Gastroesophageal sphincter (tissue), 4 donors: Measurements from ENCODE around the gene E4F1. TPM values are rescaled to one million over a fixed set of nuclear protein-coding genes. Genes with fewer than 3 reads are reported as not detected.
"Not testable (repeated sequence)": the region's sequence is repeated elsewhere in the genome, so short reads cannot be mapped to it uniquely, and the experiment has no call there.

Experiments used
- ATAC-seq: fragments of 150-250 bp; one replicate; pipeline ENCODE4 v1.9.1; 2016; ENCODE audit warnings: mild to moderate bottlenecking, moderate library complexity
- H3K27ac ChIP-seq, 4 donors: fragments of 200-600 bp; sonication (generic) in 3 of 4; 1 replicate in 3 of 4; 2 replicates in 1 of 4; pipeline ENCODE4 v1.5.1; 2016 to 2019
- H3K27me3 ChIP-seq: fragments of 200-600 bp; sonication (generic); one replicate; pipeline ENCODE4 v1.5.1; 2019
- H3K36me3 ChIP-seq, 2 donors: fragments of 200-600 bp; sonication (generic); one replicate each; pipeline ENCODE4 v1.5.1; 2019; ENCODE audit warnings: control low read depth in 1 of 2
- H3K4me1 ChIP-seq, 3 donors: fragments of 200-600 bp; sonication (generic); 1 replicate in 2 of 3; 2 replicates in 1 of 3; pipeline ENCODE4 v1.5.1; 2016 to 2019; ENCODE audit warnings: control low read depth in 2 of 3
- H3K4me3 ChIP-seq, 2 donors: fragments of 200-600 bp; sonication (generic); one replicate each; pipeline ENCODE4 v1.5.1; 2019; ENCODE audit warnings: mild to moderate bottlenecking in 1 of 2, moderate library complexity in 1 of 2
- H3K9me3 ChIP-seq, 3 donors: fragments of 200-600 bp; sonication (generic); one replicate each; pipeline ENCODE4 v1.5.1; 2017 to 2019; ENCODE audit warnings: control low read depth in 2 of 3
- CTCF ChIP-seq, 4 experiments: fragments of 200-600 bp in 2 of 4; fragments of 450-650 bp in 2 of 4; sonication (generic) in 1 of 4; IDR thresholded peaks; one replicate each; pipeline ENCODE4 v1.5.1; 2017 to 2019; ENCODE audit warnings: antibody characterized with exemption in 4 of 4, mild to moderate bottlenecking in 2 of 4, moderate library complexity in 2 of 4
- EP300 ChIP-seq: sonication (generic); formaldehyde crosslinking; IDR thresholded peaks from one replicate; pipeline ENCODE4 v1.6.1; 2017; ENCODE audit warnings: antibody characterized with exemption, mild to moderate bottlenecking
- POLR2A ChIP-seq, 2 donors: fragments of 450-650 bp; IDR thresholded peaks; one replicate each; pipeline ENCODE4 v1.6.1; 2017; ENCODE audit warnings: antibody characterized with exemption in 2 of 2, mild to moderate bottlenecking in 2 of 2, moderate library complexity in 1 of 2
- POLR2AphosphoS5 ChIP-seq: sonication (generic); formaldehyde crosslinking; IDR thresholded peaks from one replicate; pipeline ENCODE4 v1.6.1; 2017; ENCODE audit warnings: antibody characterized with exemption
- WGBS, 2 donors: methylation state at CpG; one replicate each; pipeline ENCODE4 v1.1.5; 2018; ENCODE audit warnings: low coverage in 1 of 2; 5-methylcytosine and 5-hydroxymethylcytosine counted together
- total RNA-seq, 4 donors: library from RNA; depleted of rRNA; stranded (reverse); fragments of >200 nt; gene quantifications; one replicate each; pipeline ENCODE4 v1.1.0, GENCODE V29; 2016

The E4F1 gene
- total RNA-seq, 4 donors from 2014 or later: 23.1 to 35.2 (median 28.8) TPM

- TF ChIP-seq CTCF (IDR thresholded peaks at IDR 0.05) (no peak), POLR2AphosphoS5 (no peak), EP300 (no peak), POLR2A (IDR thresholded peaks at IDR 0.05) (no peak)
- no peak for ATAC-seq
- Histone ChIP-seq H3K4me1 (peaks cover 3 to 37% (median 6%) of the 10 kb centered on the region in 3 donors), H3K27me3 (no peaks in the 10 kb centered on the region), H3K36me3 (peaks cover 0 to 55% of the 10 kb centered on the region in 2 donors), H3K9me3 (no peaks in the 10 kb centered on the region), H3K27ac (peak overlapping the region in 2 of 4 donors; percentile 91 to 97), H3K4me3 (no peak overlapping the region)
- 84 to 92% methylated on average over 4 to 7 of the region's 7 CpGs for WGBS, 2 donors
These were observed 29.4 kb downstream of the E4F1 start for GRCh38 chr16:2252806-2253148.

GRCh38 chr16:2253293-2253692, 29.9 kb downstream of the E4F1 start:
- no peak overlapping the region for H3K4me3 ChIP-seq
- H3K27ac ChIP-seq: no peak overlapping the region
- ATAC-seq: no peak
- peaks cover 3 to 35% (median 6%) of the 10 kb centered on the region in 3 donors for H3K4me1 ChIP-seq
- H3K9me3 ChIP-seq: no peaks in the 10 kb centered on the region
- WGBS, 2 donors: 79% methylated on average over 5 to 6 of the region's 11 CpGs
- no peaks in the 10 kb centered on the region for H3K27me3 ChIP-seq
- TF ChIP-seq POLR2A (IDR thresholded peaks at IDR 0.05) (no peak), CTCF (IDR thresholded peaks at IDR 0.05) (no peak), POLR2AphosphoS5 (no peak), EP300 (no peak)
- peaks cover 0 to 60% of the 10 kb centered on the region in 2 donors for H3K36me3 ChIP-seq

- Histone ChIP-seq H3K4me1 (peaks cover 0 to 8% (median 0%) of the 10 kb centered on the region in 3 donors), H3K27me3 (no peaks in the 10 kb centered on the region), H3K27ac (no peak overlapping the region), H3K4me3 (no peak overlapping the region), H3K36me3 (peaks cover 0 to 93% of the 10 kb centered on the region in 2 donors), H3K9me3 (no peaks in the 10 kb centered on the region)
- TF ChIP-seq POLR2A (IDR thresholded peaks at IDR 0.05): no peak
- no peak for TF ChIP-seq EP300
- TF ChIP-seq POLR2AphosphoS5: no peak
- TF ChIP-seq CTCF (IDR thresholded peaks at IDR 0.05): no peak
- no peak for ATAC-seq
- 67 to 72% methylated on average over 8 to 10 of the region's 12 CpGs for WGBS, 2 donors
These were observed 33.2 kb downstream of the E4F1 start for GRCh38 chr16:2256531-2257140.

GRCh38 chr16:2257726-2258125, 34.3 kb downstream of the E4F1 start:
- Histone ChIP-seq H3K27ac (no peak overlapping the region), H3K36me3 (peaks cover 0 to 100% of the 10 kb centered on the region in 2 donors), H3K4me3 (no peak overlapping the region), H3K4me1 (no peaks in the 10 kb centered on the region), H3K27me3 (no peaks in the 10 kb centered on the region), H3K9me3 (no peaks in the 10 kb centered on the region)
- 68 to 83% methylated on average over 4 of the region's 6 CpGs for WGBS, 2 donors
- ATAC-seq: no peak
- TF ChIP-seq CTCF (IDR thresholded peaks at IDR 0.05) (no peak), POLR2A (IDR thresholded peaks at IDR 0.05) (no peak), EP300 (no peak), POLR2AphosphoS5 (no peak)

- H3K27me3 ChIP-seq, ATAC-seq, H3K27ac ChIP-seq, H3K9me3 ChIP-seq, H3K4me1 ChIP-seq, H3K4me3 ChIP-seq: not testable (repeated sequence)
- 88% methylated on average over 5 of the region's 7 CpGs; no CpG with 5 or more reads in 1 of the 2 donors for WGBS, 2 donors
- H3K36me3 ChIP-seq: peaks cover 0 to 100% of the 10 kb centered on the region in 2 donors
These were observed 35.1 kb downstream of the E4F1 start for GRCh38 chr16:2258530-2258929.
